Measurements from ENCODE around the gene AARS1. TPM values are rescaled to one million over a fixed set of nuclear protein-coding genes. Genes with fewer than 3 reads are reported as not detected.
"Not testable (repeated sequence)": the region's sequence is repeated elsewhere in the genome, so short reads cannot be mapped to it uniquely, and the experiment has no call there.

AARS1 gene
- polyA plus RNA-seq, 3 donors: 13.9 to 16.6 (median 16.3) TPM

- H3K4me2 ChIP-seq (replicated peaks; ENCODE audit: extremely low read depth, low read length, poor library complexity, severe bottlenecking); H3K27me3 Mint-ChIP-seq (ENCODE audit: low read depth in 3 of 3); intact Hi-C loops (cut with micrococcal nuclease); H3K9me3 ChIP-seq (replicated peaks in 1 of 2; ENCODE audit: control insufficient read depth in 1 of 2, insufficient read depth in 1 of 2, low read length in 2 of 2); H3K9me3 Mint-ChIP-seq; H3K4me3 ChIP-seq (replicated peaks in 1 of 3; ENCODE audit: low read depth in 2 of 3, low read length in 3 of 3); H3K27me3 ChIP-seq (ENCODE audit: control insufficient read depth in 2 of 2, insufficient read depth in 2 of 2, low read length in 2 of 2); H3K27ac ChIP-seq (ENCODE audit: low read depth in 1 of 2, low read length in 2 of 2); H3K9ac ChIP-seq (ENCODE audit: insufficient read depth, low read length, poor library complexity, severe bottlenecking); H3K4me1 Mint-ChIP-seq; DNase-seq; H3K27ac Mint-ChIP-seq; H3K4me3 Mint-ChIP-seq; H3K4me1 ChIP-seq (ENCODE audit: control insufficient read depth in 1 of 2, insufficient read depth in 2 of 2, low read length in 2 of 2); H3K79me2 ChIP-seq (ENCODE audit: insufficient read depth, low read length); H2AFZ ChIP-seq (ENCODE audit: insufficient read depth, low read depth, low read length, poor library complexity, severe bottlenecking); H4K20me1 ChIP-seq (ENCODE audit: insufficient read depth, low read length): not testable (repeated sequence)
- peaks cover 10 to 35% of the 10 kb centered on the region in 2 donors for H3K36me3 ChIP-seq (replicated peaks in 1 of 2; ENCODE audit: control insufficient read depth in 1 of 2, insufficient read depth in 2 of 2, low read length in 2 of 2)
- no CpG with 5 or more reads among the region's 2 CpGs for WGBS (ENCODE audit: insufficient coverage)
- H3K36me3 Mint-ChIP-seq: peaks cover 37 to 71% of the 10 kb centered on the region in 2 donors
Observed at GRCh38 chr16:70218586-70218985, 70.7 kb downstream of the AARS1 start.

- H3K9me3 ChIP-seq (replicated peaks in 1 of 2; ENCODE audit: control insufficient read depth in 1 of 2, insufficient read depth in 1 of 2, low read length in 2 of 2); H3K9me3 Mint-ChIP-seq; H3K4me1 ChIP-seq (ENCODE audit: control insufficient read depth in 1 of 2, insufficient read depth in 2 of 2, low read length in 2 of 2); H3K27ac Mint-ChIP-seq; H3K36me3 ChIP-seq (replicated peaks in 1 of 2; ENCODE audit: control insufficient read depth in 1 of 2, insufficient read depth in 2 of 2, low read length in 2 of 2); H3K79me2 ChIP-seq (ENCODE audit: insufficient read depth, low read length); DNase-seq; H3K4me2 ChIP-seq (replicated peaks; ENCODE audit: extremely low read depth, low read length, poor library complexity, severe bottlenecking); H3K4me3 ChIP-seq (replicated peaks in 1 of 3; ENCODE audit: low read depth in 2 of 3, low read length in 3 of 3); H3K4me3 Mint-ChIP-seq; H4K20me1 ChIP-seq (ENCODE audit: insufficient read depth, low read length); H3K27me3 ChIP-seq (ENCODE audit: control insufficient read depth in 2 of 2, insufficient read depth in 2 of 2, low read length in 2 of 2); H3K4me1 Mint-ChIP-seq; intact Hi-C loops (cut with micrococcal nuclease); H2AFZ ChIP-seq (ENCODE audit: insufficient read depth, low read depth, low read length, poor library complexity, severe bottlenecking); H3K27ac ChIP-seq (ENCODE audit: low read depth in 1 of 2, low read length in 2 of 2); H3K27me3 Mint-ChIP-seq (ENCODE audit: low read depth in 3 of 3); H3K9ac ChIP-seq (ENCODE audit: insufficient read depth, low read length, poor library complexity, severe bottlenecking): not testable (repeated sequence)
- H3K36me3 Mint-ChIP-seq: peaks cover 12 to 29% of the 10 kb centered on the region in 2 donors
- WGBS (ENCODE audit: insufficient coverage): no CpG with 5 or more reads among the region's 6 CpGs
Observed at GRCh38 chr16:70206382-70206781, 82.9 kb downstream of the AARS1 start.

GRCh38 chr16:70204668-70205405 is 84.5 kb downstream of the AARS1 start:
- H3K4me2 ChIP-seq (replicated peaks; ENCODE audit: extremely low read depth, low read length, poor library complexity, severe bottlenecking); H3K27ac Mint-ChIP-seq; H3K9me3 ChIP-seq (replicated peaks in 1 of 2; ENCODE audit: control insufficient read depth in 1 of 2, insufficient read depth in 1 of 2, low read length in 2 of 2); H4K20me1 ChIP-seq (ENCODE audit: insufficient read depth, low read length); H3K4me3 ChIP-seq (replicated peaks in 1 of 3; ENCODE audit: low read depth in 2 of 3, low read length in 3 of 3); H3K27me3 ChIP-seq (ENCODE audit: control insufficient read depth in 2 of 2, insufficient read depth in 2 of 2, low read length in 2 of 2); H3K27ac ChIP-seq (ENCODE audit: low read depth in 1 of 2, low read length in 2 of 2); H3K9me3 Mint-ChIP-seq; H2AFZ ChIP-seq (ENCODE audit: insufficient read depth, low read depth, low read length, poor library complexity, severe bottlenecking); H3K79me2 ChIP-seq (ENCODE audit: insufficient read depth, low read length); H3K9ac ChIP-seq (ENCODE audit: insufficient read depth, low read length, poor library complexity, severe bottlenecking); H3K27me3 Mint-ChIP-seq (ENCODE audit: low read depth in 3 of 3); intact Hi-C loops (cut with micrococcal nuclease); H3K4me3 Mint-ChIP-seq; H3K4me1 ChIP-seq (ENCODE audit: control insufficient read depth in 1 of 2, insufficient read depth in 2 of 2, low read length in 2 of 2); H3K36me3 ChIP-seq (replicated peaks in 1 of 2; ENCODE audit: control insufficient read depth in 1 of 2, insufficient read depth in 2 of 2, low read length in 2 of 2); DNase-seq; H3K4me1 Mint-ChIP-seq: not testable (repeated sequence)
- WGBS (ENCODE audit: insufficient coverage): 100% methylated on average over 1 of the region's 46 CpGs
- peaks cover 11 to 25% of the 10 kb centered on the region in 2 donors for H3K36me3 Mint-ChIP-seq

- H3K9ac ChIP-seq (ENCODE audit: insufficient read depth, low read length, poor library complexity, severe bottlenecking); H3K27ac Mint-ChIP-seq; H3K27ac ChIP-seq (ENCODE audit: low read depth in 1 of 2, low read length in 2 of 2); DNase-seq; H3K4me1 ChIP-seq (ENCODE audit: control insufficient read depth in 1 of 2, insufficient read depth in 2 of 2, low read length in 2 of 2); H3K36me3 ChIP-seq (replicated peaks in 1 of 2; ENCODE audit: control insufficient read depth in 1 of 2, insufficient read depth in 2 of 2, low read length in 2 of 2); H3K79me2 ChIP-seq (ENCODE audit: insufficient read depth, low read length); H3K27me3 ChIP-seq (ENCODE audit: control insufficient read depth in 2 of 2, insufficient read depth in 2 of 2, low read length in 2 of 2); H4K20me1 ChIP-seq (ENCODE audit: insufficient read depth, low read length); H3K27me3 Mint-ChIP-seq (ENCODE audit: low read depth in 3 of 3); H3K4me3 Mint-ChIP-seq; H3K9me3 Mint-ChIP-seq; H3K4me1 Mint-ChIP-seq; H3K4me3 ChIP-seq (replicated peaks in 1 of 3; ENCODE audit: low read depth in 2 of 3, low read length in 3 of 3); H2AFZ ChIP-seq (ENCODE audit: insufficient read depth, low read depth, low read length, poor library complexity, severe bottlenecking); H3K4me2 ChIP-seq (replicated peaks; ENCODE audit: extremely low read depth, low read length, poor library complexity, severe bottlenecking); intact Hi-C loops (cut with micrococcal nuclease); H3K9me3 ChIP-seq (replicated peaks in 1 of 2; ENCODE audit: control insufficient read depth in 1 of 2, insufficient read depth in 1 of 2, low read length in 2 of 2): not testable (repeated sequence)
- WGBS (ENCODE audit: insufficient coverage): no CpG with 5 or more reads among the region's 29 CpGs
- H3K36me3 Mint-ChIP-seq: peaks cover 7 to 21% of the 10 kb centered on the region in 2 donors
Observed at GRCh38 chr16:70204010-70204409, 85.3 kb downstream of the AARS1 start.

Measured in CD14-positive monocyte (primary cell).